Astrocyte (in vitro differentiated cells and primary cell): ENCODE data around the gene NPAS3.

Source experiments
- EZH2 ChIP-seq: IDR thresholded peaks from 2 replicates; pipeline ENCODE4 v1.6.1; 2012; ENCODE audit warnings: mild to moderate bottlenecking, low read length, inconsistent platforms; ENCODE audit not compliant: insufficient read depth
- TF ChIP-seq, protein P1 (sequence below): IDR thresholded peaks from 2 replicates; pipeline ENCODE4 v1.5.1; 2011; ENCODE audit warnings: low read depth, mild to moderate bottlenecking, inconsistent platforms, low read length, moderate library complexity; ENCODE audit not compliant: insufficient read depth

- TF ChIP-seq EZH2 = no peak
- TF ChIP-seq, protein P1, sequence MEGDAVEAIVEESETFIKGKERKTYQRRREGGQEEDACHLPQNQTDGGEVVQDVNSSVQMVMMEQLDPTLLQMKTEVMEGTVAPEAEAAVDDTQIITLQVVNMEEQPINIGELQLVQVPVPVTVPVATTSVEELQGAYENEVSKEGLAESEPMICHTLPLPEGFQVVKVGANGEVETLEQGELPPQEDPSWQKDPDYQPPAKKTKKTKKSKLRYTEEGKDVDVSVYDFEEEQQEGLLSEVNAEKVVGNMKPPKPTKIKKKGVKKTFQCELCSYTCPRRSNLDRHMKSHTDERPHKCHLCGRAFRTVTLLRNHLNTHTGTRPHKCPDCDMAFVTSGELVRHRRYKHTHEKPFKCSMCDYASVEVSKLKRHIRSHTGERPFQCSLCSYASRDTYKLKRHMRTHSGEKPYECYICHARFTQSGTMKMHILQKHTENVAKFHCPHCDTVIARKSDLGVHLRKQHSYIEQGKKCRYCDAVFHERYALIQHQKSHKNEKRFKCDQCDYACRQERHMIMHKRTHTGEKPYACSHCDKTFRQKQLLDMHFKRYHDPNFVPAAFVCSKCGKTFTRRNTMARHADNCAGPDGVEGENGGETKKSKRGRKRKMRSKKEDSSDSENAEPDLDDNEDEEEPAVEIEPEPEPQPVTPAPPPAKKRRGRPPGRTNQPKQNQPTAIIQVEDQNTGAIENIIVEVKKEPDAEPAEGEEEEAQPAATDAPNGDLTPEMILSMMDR = no peak
Measured at GRCh38 chr14:33057585-33057984, 118.9 kb downstream of the NPAS3 start.
